IMR-90 (cell line): Measurements from ENCODE around the gene PCNX2. TPM values are rescaled to one million over a fixed set of nuclear protein-coding genes. Genes with fewer than 3 reads are reported as not detected.
A peak's percentile ranks its signal among the peaks of the same experiment; 100 is the strongest.

ENCODE experiments used
- ATAC-seq: fragments of 200-7000 bp; cut with Tn5 transposase; 2 replicates; pipeline ENCODE4 v1.9.1; 2020; ENCODE audit warnings: low read depth, mild to moderate bottlenecking, moderate library complexity
- BruUV-seq: library from RNA; stranded (reverse); fragments of 400-500 nt; replicated peaks from 2 replicates; lab custom pipeline; 2021; lab: Mats Ljungman, UMichigan
- CTCF ChIA-PET: fragments of 300-600 bp; formaldehyde crosslinking; extraction: SDS; loops from one replicate; lab custom pipeline; 2021; ENCODE audit warnings: antibody characterized with exemption; lab: Yijun Ruan, JAX
- POLR2A ChIA-PET: fragments of 300-600 bp; sonication (Branson Sonifier 250); formaldehyde crosslinking; loops from one replicate; lab custom pipeline; 2022; ENCODE audit warnings: antibody characterized with exemption; ENCODE audit not compliant: unreplicated experiment; lab: Charles Lee
- DNase-seq: peaks from one replicate; pipeline ENCODE4 v3.0.0; 2013
- H2AFZ ChIP-seq: replicated peaks from 2 replicates; pipeline ENCODE3; 2013; ENCODE audit warnings: low read length, mild to moderate bottlenecking; ENCODE audit not compliant: poor library complexity
- H2AK5ac ChIP-seq: 2 replicates; pipeline ENCODE4 v1.6.1; 2013; ENCODE audit warnings: low read depth, low read length, inconsistent platforms
- H2AK9ac ChIP-seq: replicated peaks from 2 replicates; pipeline ENCODE3; 2013; ENCODE audit warnings: mild to moderate bottlenecking, low read depth, low read length, moderate library complexity; ENCODE audit not compliant: poor library complexity
- H2BK120ac ChIP-seq: 2 replicates; pipeline ENCODE4 v1.6.1; 2013; ENCODE audit warnings: low read depth, low read length, inconsistent platforms
- H2BK15ac ChIP-seq: 3 replicates; pipeline ENCODE4 v1.6.1; 2013; ENCODE audit warnings: low read depth, low read length, inconsistent platforms
- H2BK20ac ChIP-seq: 2 replicates; pipeline ENCODE4 v1.6.1; 2013; ENCODE audit warnings: low read depth, mild to moderate bottlenecking, inconsistent platforms, low read length, moderate library complexity
- H2BK5ac ChIP-seq: 2 replicates; pipeline ENCODE4 v1.6.1; 2013; ENCODE audit warnings: mild to moderate bottlenecking, low read depth, low read length, inconsistent platforms; ENCODE audit not compliant: poor library complexity, severe bottlenecking
- H3K14ac ChIP-seq: replicated peaks from 2 replicates; pipeline ENCODE4 v1.6.1; 2013; ENCODE audit warnings: low read depth, low read length, inconsistent platforms
- H3K18ac ChIP-seq: 2 replicates; pipeline ENCODE4 v1.6.1; 2013; ENCODE audit warnings: low read depth, low read length, control low read depth
- H3K23ac ChIP-seq: 2 replicates; pipeline ENCODE4 v1.6.1; 2013; ENCODE audit warnings: low read depth, low read length, inconsistent platforms
- H3K27ac ChIP-seq: 2 replicates; pipeline ENCODE4 v1.5.1; 2013; ENCODE audit warnings: mild to moderate bottlenecking, control low read depth, low read length; ENCODE audit not compliant: insufficient read depth
- H3K27me3 ChIP-seq: 2 replicates; pipeline ENCODE4 v1.6.1; 2013; ENCODE audit warnings: low read length; ENCODE audit not compliant: control insufficient read depth, insufficient read depth
- H3K36me3 ChIP-seq: 2 replicates; pipeline ENCODE4 v1.6.1; 2013; ENCODE audit warnings: low read length, mixed read lengths; ENCODE audit not compliant: control insufficient read depth, insufficient read depth
- H3K4ac ChIP-seq: 2 replicates; pipeline ENCODE4 v1.6.1; 2013; ENCODE audit warnings: low read depth, low read length, inconsistent platforms
- H3K4me1 ChIP-seq: 2 replicates; pipeline ENCODE4 v1.6.1; 2013; ENCODE audit warnings: low read length, mixed read lengths; ENCODE audit not compliant: control insufficient read depth, insufficient read depth
- H3K4me2 ChIP-seq: 2 replicates; pipeline ENCODE4 v1.6.1; 2013; ENCODE audit warnings: low read depth, mild to moderate bottlenecking, control low read depth, low read length, moderate library complexity
- H3K4me3 ChIP-seq: 2 replicates; pipeline ENCODE4 v1.5.1; 2013; ENCODE audit warnings: low read depth, mild to moderate bottlenecking, control low read depth, low read length, moderate library complexity; ENCODE audit not compliant: insufficient read depth
- H3K56ac ChIP-seq: 2 replicates; pipeline ENCODE4 v1.6.1; 2013; ENCODE audit warnings: low read length, inconsistent platforms; ENCODE audit not compliant: insufficient read depth; ENCODE audit errors: extremely low read depth
- H3K79me1 ChIP-seq, 2 experiments: 2 replicates each; pipeline ENCODE4 v1.6.1; 2013; ENCODE audit warnings: low read length in 2 of 2, inconsistent platforms in 1 of 2, low read depth in 1 of 2
- H3K9ac ChIP-seq: 2 replicates; pipeline ENCODE4 v1.6.1; 2013; ENCODE audit warnings: low read depth, low read length, control low read depth
- H3K9me1 ChIP-seq: 2 replicates; pipeline ENCODE4 v1.6.1; 2013; ENCODE audit warnings: low read length, inconsistent platforms; ENCODE audit not compliant: insufficient read depth
- H3K9me3 ChIP-seq: 2 replicates; pipeline ENCODE4 v1.6.1; 2013; ENCODE audit warnings: low read length; ENCODE audit not compliant: control insufficient read depth, insufficient read depth
- H4K20me1 ChIP-seq: 2 replicates; pipeline ENCODE4 v1.6.1; 2013; ENCODE audit warnings: low read length, inconsistent platforms; ENCODE audit not compliant: insufficient read depth
- H4K5ac ChIP-seq: 2 replicates; pipeline ENCODE4 v1.6.1; 2013; ENCODE audit warnings: mild to moderate bottlenecking, low read depth, low read length, control low read depth
- H4K8ac ChIP-seq, 2 experiments: 2 replicates each; pipeline ENCODE4 v1.6.1; 2013; ENCODE audit warnings: low read depth in 2 of 2, low read length in 2 of 2, control low read depth in 1 of 2, inconsistent platforms in 1 of 2
- H4K91ac ChIP-seq: 2 replicates; pipeline ENCODE4 v1.6.1; 2013; ENCODE audit warnings: low read depth, low read length, inconsistent platforms; ENCODE audit not compliant: insufficient read depth
- MAZ ChIP-seq: IDR thresholded peaks from 2 replicates; pipeline ENCODE4 v1.6.1; 2012; ENCODE audit warnings: low read depth, mild to moderate bottlenecking, low read length, improper control_type of control experiment, moderate library complexity, borderline replicate concordance
- RAD21 ChIP-seq: IDR thresholded peaks from 2 replicates; pipeline ENCODE4 v1.6.1; 2012; ENCODE audit warnings: low read length, improper control_type of control experiment
- RCOR1 ChIP-seq: IDR thresholded peaks from 2 replicates; pipeline ENCODE4 v1.6.1; 2012; ENCODE audit warnings: mild to moderate bottlenecking, low read length, improper control_type of control experiment; ENCODE audit not compliant: insufficient replicate concordance
- RFX5 ChIP-seq: IDR thresholded peaks from 2 replicates; pipeline ENCODE4 v1.8.0; 2012; ENCODE audit warnings: low read depth, mild to moderate bottlenecking, low read length, moderate library complexity
- WGBS, 2 experiments: methylation state at CpG; one replicate each; pipeline versions ENCODE4 v1.1.5 to v1.1.7; 2013; ENCODE audit warnings: missing lambda C conversion rate in 2 of 2; ENCODE audit not compliant: insufficient read length in 1 of 2; ENCODE audit errors: extremely low coverage in 2 of 2; 5-methylcytosine and 5-hydroxymethylcytosine counted together
- dilution Hi-C: fragments of 300-500 bp; cut with HindIII; formaldehyde crosslinking; loops from one replicate; pipeline ENCODE4 v1.14.3; 2018; ENCODE audit warnings: low sequenced_read_pairs; ENCODE audit not compliant: unreplicated experiment
- in situ Hi-C: fragments of 300-500 bp; cut with MboI; formaldehyde crosslinking; loops from 3 replicates; pipeline ENCODE4 v1.14.3; 2019; ENCODE audit warnings: low sequenced_read_pairs, inconsistent platforms, mixed read lengths
- intact Hi-C: fragments of 100-400 bp; cut with micrococcal nuclease; formaldehyde crosslinking; loops from 2 replicates; pipeline ENCODE4 v1.10.0; 2022
- polyA plus RNA-seq, 3 experiments: library from polyadenylated mRNA; depleted of rRNA; stranded (reverse); fragments of >200 nt; gene quantifications; 2 replicates each; pipeline ENCODE4 v1.2.3, GENCODE V29; 2012; ENCODE audit warnings: low replicate concordance in 1 of 3
- total RNA-seq: library from RNA; depleted of rRNA; stranded (reverse); fragments of >200 nt; gene quantifications from 2 replicates; pipeline ENCODE4 v1.2.3, GENCODE V29; 2012

The PCNX2 gene
- total and polyA plus RNA-seq, 2 of the 4 experiments (the other 2 are of a cell fraction), result 15.9 to 22.6 TPM

- H4K91ac ChIP-seq, result no peak overlapping the region
- H3K9me3 ChIP-seq, result no peaks in the 10 kb centered on the region
- H2BK120ac ChIP-seq, result no peak overlapping the region
- no TSS peak for BruUV-seq
- H4K8ac ChIP-seq, result no peak overlapping the region
- H2AK5ac ChIP-seq, result no peak overlapping the region
- H3K4me2 ChIP-seq, result no peak overlapping the region
- H2AK9ac ChIP-seq, result no peak overlapping the region
- H2BK5ac ChIP-seq, result no peak overlapping the region
- no peak for TF ChIP-seq RCOR1
- no peak for TF ChIP-seq MAZ
- no peak for TF ChIP-seq RFX5
- TF ChIP-seq RAD21, result no peak
- H3K79me1 ChIP-seq, result no peaks in the 10 kb centered on the region
- H3K4me1 ChIP-seq, result peaks cover 4% of the 10 kb centered on the region; the same call in 1 of the 2 replicates
- H2AFZ ChIP-seq, result no peak overlapping the region
- WGBS, 2 experiments, result no CpG with 5 or more reads among the region's 4 CpGs
- H3K27ac ChIP-seq, result no peak overlapping the region
- no peaks in the 10 kb centered on the region for H4K20me1 ChIP-seq
- H3K27me3 ChIP-seq, result no peaks in the 10 kb centered on the region
- POLR2A ChIA-PET, result no interaction called here
- in situ Hi-C loops, result no loop called here
- no peak for DNase-seq
- peaks cover 3% of the 10 kb centered on the region; the same call in 1 of the 2 replicates for H3K36me3 ChIP-seq
- 0 out of 2 replicates have a peak overlapping the region, but pooled peaks have one; percentile 37 for H3K14ac ChIP-seq
- H3K23ac ChIP-seq, result no peak overlapping the region; the same call in 1 of the 2 replicates
- ATAC-seq, result no peak
- no peak overlapping the region for H3K4ac ChIP-seq
- no peak overlapping the region for H2BK15ac ChIP-seq
- no peak overlapping the region; the same call in 1 of the 2 replicates for H2BK20ac ChIP-seq
- H3K18ac ChIP-seq, result peak overlapping the region; percentile 20; the same call in 1 of the 2 replicates
- H3K9me1 ChIP-seq, result no peaks in the 10 kb centered on the region; the same call in 1 of the 2 replicates
- CTCF ChIA-PET, result no interaction called here
- dilution Hi-C loops, result no loop called here
- H3K56ac ChIP-seq, result no peak overlapping the region
- intact Hi-C loops, result loop anchor here (5.0 to 10.0 kb wide), 3 partner anchors 131 to 1376 kb away; partner anchors contain the start of gene NTPCR
- H4K5ac ChIP-seq, result peak overlapping the region; percentile 30; the same call in 1 of the 2 replicates
- no peak overlapping the region for H3K9ac ChIP-seq
- no peak overlapping the region for H3K4me3 ChIP-seq
Measured at GRCh38 chr1:233242827-233243483, 52.6 kb downstream of the PCNX2 start.
